SJCRH30 (cell line): ENCODE data around the gene PEX14. TPM values are rescaled to one million over a fixed set of nuclear protein-coding genes. Genes with fewer than 3 reads are reported as not detected.

ENCODE experiments used
- DNase-seq, 2 experiments: peaks; one replicate each; pipeline ENCODE4 v3.0.0-alpha.2; 2015 to 2020
- H3K27ac ChIP-seq: fragments of 250-450 bp; sonication (Bioruptor Pico); 2 replicates; pipeline ENCODE4 v1.5.1; 2020; ENCODE audit warnings: mild to moderate bottlenecking, moderate library complexity
- H3K27me3 ChIP-seq: fragments of 250-450 bp; sonication (Bioruptor Pico); 2 replicates; pipeline ENCODE4 v1.5.1; 2020; ENCODE audit warnings: mild to moderate bottlenecking, moderate library complexity
- H3K36me3 ChIP-seq: fragments of 250-450 bp; sonication (Bioruptor Pico); 2 replicates; pipeline ENCODE4 v1.5.1; 2020; ENCODE audit warnings: mild to moderate bottlenecking, moderate library complexity
- H3K4me1 ChIP-seq: fragments of 250-450 bp; sonication (Bioruptor Pico); 2 replicates; pipeline ENCODE4 v1.5.1; 2020; ENCODE audit warnings: mild to moderate bottlenecking, moderate library complexity
- H3K4me3 ChIP-seq: fragments of 250-450 bp; sonication (Bioruptor Pico); 2 replicates; pipeline ENCODE4 v1.5.1; 2020; ENCODE audit warnings: mild to moderate bottlenecking, moderate library complexity
- H3K9me3 ChIP-seq: fragments of 250-450 bp; sonication (Bioruptor Pico); replicated peaks from 2 replicates; pipeline ENCODE4 v1.5.1; 2020; ENCODE audit warnings: mild to moderate bottlenecking, moderate library complexity
- total RNA-seq: library from RNA; depleted of rRNA; stranded (reverse); fragments of >200 nt; shearing (Covaris generic); gene quantifications from 2 replicates; pipeline ENCODE4 v1.2.3, GENCODE V29; 2014

PEX14 gene
- total RNA-seq, 1 experiment from 2014 or later, result 14.6 TPM

- Histone ChIP-seq H3K4me1 (peaks cover 19% of the 10 kb centered on the region), H3K9me3 (no peaks in the 10 kb centered on the region), H3K27ac (no peak overlapping the region), H3K36me3 (no peaks in the 10 kb centered on the region), H3K27me3 (no peaks in the 10 kb centered on the region), H3K4me3 (no peak overlapping the region)
- peak; percentile 48 to 80 for DNase-seq
Measured at GRCh38 chr1:10514490-10515235, 39.9 kb downstream of the PEX14 start.

GRCh38 chr1:10515301-10515975, 40.7 kb downstream of the PEX14 start:
- H3K36me3 ChIP-seq, result no peaks in the 10 kb centered on the region
- H3K27ac ChIP-seq, result no peak overlapping the region
- no peak for DNase-seq
- H3K9me3 ChIP-seq, result no peaks in the 10 kb centered on the region
- H3K4me1 ChIP-seq, result peaks cover 12% of the 10 kb centered on the region
- no peaks in the 10 kb centered on the region for H3K27me3 ChIP-seq
- H3K4me3 ChIP-seq, result no peak overlapping the region

DNA sequence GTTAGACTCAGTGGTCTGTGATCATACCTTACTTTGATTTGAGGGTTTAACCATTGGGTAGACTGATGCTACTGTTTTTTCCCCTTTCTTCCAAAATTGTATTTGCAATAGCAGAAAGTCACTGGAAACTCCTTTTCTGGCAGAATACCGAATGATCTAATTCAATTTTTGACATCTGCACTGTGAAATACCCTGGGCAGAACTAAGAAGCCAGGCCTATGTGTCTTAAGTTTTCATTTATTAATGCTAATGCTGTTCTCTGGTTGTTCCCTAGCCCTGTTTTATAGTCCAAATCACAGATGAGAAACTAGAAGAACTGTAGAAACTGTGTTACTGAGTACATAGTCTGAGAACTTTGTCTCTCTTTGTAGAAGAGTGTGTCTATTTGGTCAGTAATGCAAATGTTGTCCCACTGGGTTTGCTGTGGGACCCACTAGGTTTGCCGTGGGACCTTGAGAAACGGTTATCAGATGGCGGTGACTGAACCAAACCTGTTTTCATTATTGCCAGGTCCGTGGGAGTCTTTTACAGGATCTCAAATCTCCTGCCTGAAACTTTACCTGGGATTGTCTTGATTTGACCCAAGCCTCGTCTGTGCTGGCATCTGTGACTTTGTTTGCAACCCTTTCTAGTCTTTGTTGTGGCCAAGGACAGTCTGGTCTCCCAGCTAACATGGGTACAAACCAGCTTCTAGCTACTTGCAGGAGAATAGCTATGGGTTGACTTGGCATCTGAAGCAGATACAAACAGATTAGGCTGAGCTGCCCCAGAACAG, 41.4 kb downstream of the PEX14 start:
- Histone ChIP-seq H3K4me1 (peaks cover 4% of the 10 kb centered on the region), H3K36me3 (no peaks in the 10 kb centered on the region), H3K27me3 (no peaks in the 10 kb centered on the region), H3K4me3 (no peak overlapping the region), H3K27ac (no peak overlapping the region), H3K9me3 (no peaks in the 10 kb centered on the region)
- DNase-seq, result no peak

DNA sequence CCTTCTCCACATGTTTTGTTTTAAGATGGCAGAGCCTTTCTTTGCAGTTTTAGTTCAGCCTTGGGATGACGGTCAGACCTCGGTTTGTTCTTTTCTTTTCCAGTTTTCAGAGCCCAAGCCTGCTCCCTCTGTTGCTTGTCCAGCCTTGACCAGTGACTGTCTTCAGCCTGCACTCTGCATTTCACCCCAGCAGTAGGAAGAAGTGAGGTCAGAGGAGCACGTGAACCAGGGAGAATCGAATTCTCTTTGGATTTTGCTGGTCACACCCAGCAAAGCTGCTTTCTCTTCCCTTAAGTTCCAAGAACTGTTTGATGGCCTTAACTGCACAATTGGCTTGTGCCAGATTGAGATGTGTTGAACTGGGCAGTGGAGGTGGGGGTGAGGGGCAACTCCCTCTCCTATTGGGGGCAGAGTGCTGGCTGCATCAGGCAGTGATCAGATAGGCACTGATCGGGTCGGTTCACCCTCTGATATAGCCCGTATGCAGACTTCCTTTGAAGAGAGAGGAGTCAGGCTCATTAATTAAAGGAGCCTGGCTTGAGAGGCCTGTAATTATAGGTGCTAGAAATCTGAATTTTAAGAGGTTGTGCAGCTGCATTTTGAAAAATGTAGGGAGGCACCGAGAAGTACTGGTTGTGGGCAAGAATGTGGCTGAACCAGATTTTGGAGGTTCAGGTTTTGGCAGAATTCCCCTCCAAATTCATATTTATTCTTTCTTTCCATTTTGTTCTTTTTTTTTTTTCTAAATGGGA, 42.4 kb downstream of the PEX14 start:
- H3K27me3 ChIP-seq, result no peaks in the 10 kb centered on the region
- H3K4me3 ChIP-seq, result no peak overlapping the region
- H3K36me3 ChIP-seq, result no peaks in the 10 kb centered on the region
- no peaks in the 10 kb centered on the region for H3K4me1 ChIP-seq
- no peak for DNase-seq
- H3K27ac ChIP-seq, result no peak overlapping the region
- no peaks in the 10 kb centered on the region for H3K9me3 ChIP-seq

DNA sequence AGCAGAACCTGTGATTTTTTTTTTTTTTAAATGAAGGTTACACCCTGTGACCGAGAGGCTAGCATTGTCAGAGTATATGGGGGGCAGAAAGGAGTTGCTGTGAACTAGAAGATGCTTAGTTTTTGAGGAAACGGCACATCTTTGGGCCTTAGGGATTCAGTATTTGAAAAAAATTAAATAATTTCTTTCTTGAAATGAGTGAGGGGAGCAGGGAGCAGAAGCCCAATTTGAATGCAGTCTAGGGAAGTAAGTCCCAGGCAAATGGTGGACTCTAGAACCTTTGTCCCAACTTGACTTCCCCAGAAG, 42.9 kb downstream of the PEX14 start:
- Histone ChIP-seq H3K9me3 (no peaks in the 10 kb centered on the region), H3K4me1 (no peaks in the 10 kb centered on the region), H3K27ac (no peak overlapping the region), H3K4me3 (no peak overlapping the region), H3K36me3 (no peaks in the 10 kb centered on the region), H3K27me3 (no peaks in the 10 kb centered on the region)
- no peak for DNase-seq

DNA sequence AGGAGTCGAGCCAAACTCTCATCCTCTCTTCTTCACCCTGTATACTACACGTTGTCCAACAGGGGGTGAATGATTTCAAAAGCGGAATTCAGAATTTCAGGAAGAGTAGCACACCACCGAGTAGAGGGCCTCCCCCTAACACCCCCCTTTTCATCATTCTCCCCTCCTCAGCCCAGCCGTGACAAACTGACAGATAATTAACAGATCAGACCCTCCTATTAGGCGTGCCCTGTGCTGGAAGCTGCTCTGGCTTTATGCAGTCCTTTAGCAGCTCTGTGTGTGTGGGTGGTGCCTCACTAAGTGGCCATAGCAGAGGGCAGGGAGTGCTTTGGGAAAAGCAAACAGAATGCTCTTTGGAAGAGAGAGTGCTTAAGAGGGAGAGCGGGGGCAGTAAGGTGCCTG, 44.3 kb downstream of the PEX14 start:
- no peaks in the 10 kb centered on the region for H3K36me3 ChIP-seq
- DNase-seq, result no peak
- H3K4me1 ChIP-seq, result no peaks in the 10 kb centered on the region
- no peak overlapping the region for H3K4me3 ChIP-seq
- no peak overlapping the region for H3K27ac ChIP-seq
- no peaks in the 10 kb centered on the region for H3K9me3 ChIP-seq
- no peaks in the 10 kb centered on the region for H3K27me3 ChIP-seq

DNA sequence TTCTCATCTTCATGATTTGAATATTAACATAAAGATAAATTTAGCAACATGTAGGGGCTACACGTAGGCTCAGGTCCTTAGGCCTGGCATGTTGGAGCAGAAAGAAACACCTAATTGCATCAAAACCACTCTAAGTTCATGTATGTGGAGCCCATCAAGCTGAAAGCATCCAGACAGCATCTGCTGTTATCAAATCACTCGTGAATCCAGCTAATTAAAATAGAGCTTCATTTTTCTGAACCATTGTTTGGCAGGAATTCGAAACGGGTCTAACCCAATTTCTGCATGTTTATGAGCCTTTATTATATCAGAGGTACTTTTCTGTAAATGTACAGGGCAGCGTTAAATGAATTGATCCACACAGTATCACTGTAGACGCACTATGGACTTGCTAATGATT, 45.7 kb downstream of the PEX14 start:
- Histone ChIP-seq H3K4me3 (no peak overlapping the region), H3K27me3 (no peaks in the 10 kb centered on the region), H3K36me3 (no peaks in the 10 kb centered on the region), H3K9me3 (no peaks in the 10 kb centered on the region), H3K27ac (no peak overlapping the region), H3K4me1 (no peaks in the 10 kb centered on the region)
- DNase-seq, result no peak

DNA sequence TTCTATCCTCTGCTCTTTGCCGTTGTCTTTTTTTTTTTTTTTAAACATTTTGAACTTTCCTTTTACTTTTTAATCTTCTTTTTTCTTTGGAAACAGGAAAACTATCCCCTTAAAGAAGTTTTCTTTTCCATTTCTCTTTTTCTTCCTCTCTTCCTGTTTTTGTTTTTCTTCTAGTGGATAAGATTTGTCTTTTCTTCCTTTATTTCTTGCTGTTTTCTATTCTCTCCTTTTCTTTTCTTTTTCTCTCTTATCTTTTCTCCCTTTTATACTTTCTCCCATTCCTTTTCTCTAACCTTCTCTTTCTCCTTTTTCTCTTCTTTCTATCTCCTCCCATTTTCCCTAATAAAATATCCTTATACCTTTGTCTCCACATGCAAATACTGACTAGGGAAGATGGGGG, 46.2 kb downstream of the PEX14 start:
- H3K27ac ChIP-seq, result no peak overlapping the region
- H3K36me3 ChIP-seq, result no peaks in the 10 kb centered on the region
- no peaks in the 10 kb centered on the region for H3K4me1 ChIP-seq
- H3K4me3 ChIP-seq, result no peak overlapping the region
- no peaks in the 10 kb centered on the region for H3K27me3 ChIP-seq
- H3K9me3 ChIP-seq, result no peaks in the 10 kb centered on the region
- no peak for DNase-seq

GRCh38 chr1:10521537-10522157, 46.9 kb downstream of the PEX14 start:
- DNase-seq, result no peak
- Histone ChIP-seq H3K27ac (no peak overlapping the region), H3K4me3 (no peak overlapping the region), H3K27me3 (no peaks in the 10 kb centered on the region), H3K4me1 (no peaks in the 10 kb centered on the region), H3K9me3 (no peaks in the 10 kb centered on the region), H3K36me3 (no peaks in the 10 kb centered on the region)

- Histone ChIP-seq H3K27me3 (no peaks in the 10 kb centered on the region), H3K4me3 (no peak overlapping the region), H3K27ac (no peak overlapping the region), H3K4me1 (no peaks in the 10 kb centered on the region), H3K36me3 (no peaks in the 10 kb centered on the region), H3K9me3 (no peaks in the 10 kb centered on the region)
- no peak for DNase-seq
Measured at GRCh38 chr1:10522322-10522860, 47.6 kb downstream of the PEX14 start.

GRCh38 chr1:10525208-10525607, 50.5 kb downstream of the PEX14 start:
- Histone ChIP-seq H3K27me3 (no peaks in the 10 kb centered on the region), H3K9me3 (no peaks in the 10 kb centered on the region), H3K27ac (no peak overlapping the region), H3K4me3 (no peak overlapping the region), H3K36me3 (no peaks in the 10 kb centered on the region), H3K4me1 (peaks cover 27% of the 10 kb centered on the region)
- DNase-seq, result no peak

DNA sequence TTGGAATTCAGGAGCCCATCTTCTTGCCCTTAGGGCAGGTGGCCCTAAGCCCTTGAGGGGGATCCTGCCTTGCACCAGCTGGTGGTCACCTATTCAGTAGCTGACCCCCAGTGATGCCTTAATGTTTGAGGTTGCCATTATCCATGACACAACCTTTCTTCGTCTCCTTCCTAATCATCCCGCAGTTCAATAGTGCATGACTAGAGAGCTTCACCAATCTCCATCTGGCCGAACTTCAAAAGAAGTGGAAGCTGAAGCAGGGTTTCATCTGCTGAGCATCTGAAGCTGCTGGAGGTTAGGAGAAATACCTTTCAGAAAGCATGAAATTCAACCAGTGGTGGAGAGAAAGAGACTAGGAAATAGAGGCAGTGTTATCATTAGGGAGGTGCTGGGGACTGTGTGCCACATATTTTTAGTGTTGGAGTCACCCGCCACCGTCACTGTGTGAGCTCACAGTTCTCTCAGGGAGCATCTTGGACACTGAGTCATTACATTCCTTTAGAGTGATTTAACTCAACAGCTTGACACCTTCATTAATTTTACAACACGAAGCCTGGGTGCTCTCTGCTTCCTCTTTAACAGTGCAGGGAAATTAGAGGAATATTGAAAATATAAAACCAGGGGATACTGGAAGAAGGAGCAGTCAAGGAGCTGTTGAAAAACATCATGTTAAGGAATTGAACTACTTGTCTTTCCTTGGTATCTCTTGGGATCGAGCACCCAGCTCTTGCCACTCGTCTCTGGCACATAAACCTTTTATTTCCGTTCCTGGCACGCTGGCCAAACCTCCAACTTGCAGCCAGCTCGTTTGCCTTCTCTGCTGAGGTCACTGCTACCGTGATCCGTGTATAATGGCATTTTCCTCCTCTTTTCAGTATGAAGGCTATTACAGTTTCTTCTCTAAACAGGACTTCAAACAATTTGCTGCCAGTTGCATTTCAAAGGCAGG, 53.6 kb downstream of the PEX14 start:
- Histone ChIP-seq H3K27me3 (no peaks in the 10 kb centered on the region), H3K27ac (peak overlapping the region; percentile 50), H3K36me3 (no peaks in the 10 kb centered on the region), H3K4me3 (no peak overlapping the region), H3K4me1 (peaks cover 40% of the 10 kb centered on the region), H3K9me3 (no peaks in the 10 kb centered on the region)
- peak; percentile 57 to 61 for DNase-seq

DNA sequence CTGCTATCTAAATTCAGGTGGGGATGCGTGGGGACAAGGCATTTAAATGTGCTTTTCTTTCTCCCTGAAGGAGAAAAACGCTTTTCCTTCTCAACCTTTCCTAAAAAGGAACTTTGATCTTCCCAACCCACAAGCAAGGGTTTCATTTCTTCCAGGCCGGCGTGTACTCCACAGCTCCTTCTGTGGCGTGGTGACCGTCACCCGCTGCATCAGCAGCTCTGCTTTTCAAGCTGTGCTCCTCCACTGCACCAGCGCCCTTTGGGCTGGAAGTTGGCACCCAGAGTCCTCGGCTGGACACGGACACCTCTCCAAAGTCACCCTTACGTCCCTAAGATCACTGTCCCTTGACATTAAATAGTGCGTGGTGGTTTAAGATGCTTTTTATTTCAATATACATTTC, 54.3 kb downstream of the PEX14 start:
- DNase-seq, result no peak
- Histone ChIP-seq H3K27ac (peak overlapping the region; percentile 50), H3K36me3 (no peaks in the 10 kb centered on the region), H3K27me3 (no peaks in the 10 kb centered on the region), H3K4me1 (peaks cover 40% of the 10 kb centered on the region), H3K4me3 (no peak overlapping the region), H3K9me3 (no peaks in the 10 kb centered on the region)
